ENCODE data around the gene GXYLT2. TPM values are rescaled to one million over a fixed set of nuclear protein-coding genes. Genes with fewer than 3 reads are reported as not detected.

Gene GXYLT2
- total RNA-seq, 1 donor from 2014 or later = 7.8 TPM

DNA sequence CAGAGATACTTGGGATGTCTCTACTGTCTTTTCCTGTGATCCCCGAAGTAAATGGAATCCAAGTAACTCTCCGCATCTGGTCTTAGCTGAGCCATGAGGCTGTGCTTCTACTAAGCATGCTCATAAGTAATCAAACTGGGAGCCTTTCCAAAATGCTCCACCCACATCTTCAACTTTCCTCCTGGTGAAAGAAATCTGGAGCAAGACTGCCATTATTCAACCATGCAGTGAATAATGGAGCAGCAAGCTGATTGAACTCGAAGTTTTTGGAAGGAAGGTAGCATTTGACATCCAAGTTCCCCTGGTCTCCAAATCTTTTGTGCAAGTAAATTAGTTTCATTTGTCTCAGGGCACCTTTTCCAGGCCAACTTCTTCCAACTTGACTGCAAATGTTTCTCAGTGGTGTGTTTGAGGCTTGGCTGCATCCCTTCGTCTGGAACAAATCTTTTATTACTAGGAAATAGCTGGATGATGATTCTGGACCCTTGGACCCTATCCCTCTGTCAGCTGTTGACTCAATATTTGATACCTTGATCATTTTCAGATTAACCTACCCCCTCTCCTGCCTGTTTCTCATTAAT, 19.4 kb downstream of the GXYLT2 start:
- H3K36me3 Mint-ChIP-seq (ENCODE audit: unreplicated experiment) = no peaks in the 10 kb centered on the region
- no peaks in the 10 kb centered on the region for H3K9me3 Mint-ChIP-seq (ENCODE audit: unreplicated experiment)
- no peak for DNase-seq (ENCODE audit: extremely low spot score, unreplicated experiment)
- H3K4me1 Mint-ChIP-seq (ENCODE audit: unreplicated experiment) = peaks cover 19% of the 10 kb centered on the region
- no peaks in the 10 kb centered on the region for H3K27me3 Mint-ChIP-seq (ENCODE audit: unreplicated experiment)
- peak overlapping the region; percentile 32 for H3K27ac Mint-ChIP-seq (ENCODE audit: unreplicated experiment)
- no peak overlapping the region for H3K4me3 Mint-ChIP-seq (ENCODE audit: unreplicated experiment)
- TF ChIP-seq, protein P1, sequence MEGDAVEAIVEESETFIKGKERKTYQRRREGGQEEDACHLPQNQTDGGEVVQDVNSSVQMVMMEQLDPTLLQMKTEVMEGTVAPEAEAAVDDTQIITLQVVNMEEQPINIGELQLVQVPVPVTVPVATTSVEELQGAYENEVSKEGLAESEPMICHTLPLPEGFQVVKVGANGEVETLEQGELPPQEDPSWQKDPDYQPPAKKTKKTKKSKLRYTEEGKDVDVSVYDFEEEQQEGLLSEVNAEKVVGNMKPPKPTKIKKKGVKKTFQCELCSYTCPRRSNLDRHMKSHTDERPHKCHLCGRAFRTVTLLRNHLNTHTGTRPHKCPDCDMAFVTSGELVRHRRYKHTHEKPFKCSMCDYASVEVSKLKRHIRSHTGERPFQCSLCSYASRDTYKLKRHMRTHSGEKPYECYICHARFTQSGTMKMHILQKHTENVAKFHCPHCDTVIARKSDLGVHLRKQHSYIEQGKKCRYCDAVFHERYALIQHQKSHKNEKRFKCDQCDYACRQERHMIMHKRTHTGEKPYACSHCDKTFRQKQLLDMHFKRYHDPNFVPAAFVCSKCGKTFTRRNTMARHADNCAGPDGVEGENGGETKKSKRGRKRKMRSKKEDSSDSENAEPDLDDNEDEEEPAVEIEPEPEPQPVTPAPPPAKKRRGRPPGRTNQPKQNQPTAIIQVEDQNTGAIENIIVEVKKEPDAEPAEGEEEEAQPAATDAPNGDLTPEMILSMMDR (IDR thresholded peaks at IDR 0.05) = no peak

DNA sequence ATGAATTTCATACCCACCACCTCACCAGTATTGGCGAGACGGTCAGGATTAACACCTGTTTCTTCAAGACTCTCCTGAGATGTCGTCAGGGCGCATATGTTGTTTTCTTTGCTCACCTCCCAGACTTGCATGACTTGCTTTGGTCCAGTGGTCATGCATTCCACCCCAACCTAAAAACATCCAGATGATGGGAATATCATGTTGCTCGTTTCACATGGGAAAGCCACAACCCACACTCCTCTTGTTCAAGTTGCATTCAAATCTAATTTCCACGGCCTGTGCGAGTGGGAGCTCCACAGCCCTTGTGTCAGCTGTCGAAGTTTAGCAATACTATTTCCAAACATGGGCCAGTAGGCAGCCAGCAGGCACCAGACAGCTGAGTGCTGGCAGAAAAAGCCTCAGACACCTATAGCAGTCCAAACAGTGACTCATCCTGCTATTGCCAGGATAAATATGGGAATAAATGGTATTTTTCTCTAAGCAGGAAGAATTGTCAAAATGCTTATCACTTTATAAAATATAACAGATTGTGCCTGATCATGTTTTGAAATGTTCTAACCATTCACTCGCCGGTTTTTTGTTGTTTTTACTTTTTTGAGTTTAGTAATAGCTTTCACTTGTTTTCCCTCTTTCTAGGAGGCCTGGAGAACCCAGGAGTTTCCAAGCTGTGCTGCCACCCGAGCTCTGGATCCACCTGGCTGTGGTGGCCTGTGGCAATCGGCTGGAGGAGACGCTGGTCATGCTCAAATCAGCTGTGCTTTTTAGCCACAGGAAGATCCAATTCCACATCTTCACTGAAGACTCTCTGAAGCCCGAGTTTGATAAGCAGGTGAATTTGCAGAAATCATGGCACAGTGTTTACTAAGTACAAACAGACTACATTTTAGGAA, 20.1 kb downstream of the GXYLT2 start:
- Mint-ChIP-seq H3K27me3 (ENCODE audit: unreplicated experiment) (no peaks in the 10 kb centered on the region), H3K36me3 (ENCODE audit: unreplicated experiment) (no peaks in the 10 kb centered on the region), H3K4me1 (ENCODE audit: unreplicated experiment) (peaks cover 19% of the 10 kb centered on the region), H3K27ac (ENCODE audit: unreplicated experiment) (peak overlapping the region; percentile 43), H3K9me3 (ENCODE audit: unreplicated experiment) (no peaks in the 10 kb centered on the region), H3K4me3 (ENCODE audit: unreplicated experiment) (no peak overlapping the region)
- DNase-seq (ENCODE audit: extremely low spot score, unreplicated experiment) = no peak
- TF ChIP-seq, protein P1 (IDR thresholded peaks at IDR 0.05) = no peak

DNA sequence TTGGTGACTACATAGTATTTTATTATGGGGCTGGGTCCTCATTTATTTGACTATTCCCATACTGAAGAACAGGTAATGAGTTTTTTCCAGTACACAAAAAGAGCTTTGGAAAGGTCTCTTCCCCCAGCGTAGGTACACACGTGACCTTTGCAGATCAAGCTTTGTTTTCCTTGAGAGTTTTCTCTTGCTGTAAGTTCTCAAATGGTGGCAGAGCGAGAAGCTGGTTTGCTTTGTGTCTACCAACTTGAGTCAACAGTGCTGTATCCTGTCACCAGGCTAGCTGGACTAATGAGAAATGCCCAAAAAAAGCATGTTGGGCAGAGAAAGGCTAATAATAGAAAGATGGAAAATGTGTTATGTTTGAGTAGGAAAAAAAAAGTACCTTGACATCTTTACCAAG, 21.7 kb downstream of the GXYLT2 start:
- Mint-ChIP-seq H3K9me3 (ENCODE audit: unreplicated experiment) (no peaks in the 10 kb centered on the region), H3K4me3 (ENCODE audit: unreplicated experiment) (no peak overlapping the region), H3K27ac (ENCODE audit: unreplicated experiment) (no peak overlapping the region), H3K4me1 (ENCODE audit: unreplicated experiment) (peaks cover 16% of the 10 kb centered on the region), H3K36me3 (ENCODE audit: unreplicated experiment) (no peaks in the 10 kb centered on the region), H3K27me3 (ENCODE audit: unreplicated experiment) (no peaks in the 10 kb centered on the region)
- no peak for DNase-seq (ENCODE audit: extremely low spot score, unreplicated experiment)
- TF ChIP-seq, protein P1 (IDR thresholded peaks at IDR 0.05) = no peak

DNA sequence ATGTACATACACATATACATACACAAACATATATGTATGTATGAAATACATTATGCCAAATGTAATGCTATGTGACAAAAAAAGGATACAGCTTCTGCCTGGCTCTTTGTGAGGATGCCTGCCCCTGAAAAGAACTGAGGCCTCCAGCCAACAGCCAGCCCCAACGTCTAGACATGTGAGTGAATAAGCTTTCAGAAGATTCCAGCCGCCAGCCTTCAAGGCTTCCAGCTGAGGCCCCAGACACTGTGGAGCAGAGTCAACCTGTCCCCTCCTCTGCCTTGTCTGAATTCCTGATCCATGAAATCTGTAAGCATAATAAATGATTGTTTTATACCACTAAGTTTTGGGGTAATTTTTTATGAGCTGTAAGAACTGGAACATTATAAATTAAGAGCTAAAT, 24.7 kb downstream of the GXYLT2 start:
- DNase-seq (ENCODE audit: extremely low spot score, unreplicated experiment) = no peak
- no peaks in the 10 kb centered on the region for H3K36me3 Mint-ChIP-seq (ENCODE audit: unreplicated experiment)

DNA sequence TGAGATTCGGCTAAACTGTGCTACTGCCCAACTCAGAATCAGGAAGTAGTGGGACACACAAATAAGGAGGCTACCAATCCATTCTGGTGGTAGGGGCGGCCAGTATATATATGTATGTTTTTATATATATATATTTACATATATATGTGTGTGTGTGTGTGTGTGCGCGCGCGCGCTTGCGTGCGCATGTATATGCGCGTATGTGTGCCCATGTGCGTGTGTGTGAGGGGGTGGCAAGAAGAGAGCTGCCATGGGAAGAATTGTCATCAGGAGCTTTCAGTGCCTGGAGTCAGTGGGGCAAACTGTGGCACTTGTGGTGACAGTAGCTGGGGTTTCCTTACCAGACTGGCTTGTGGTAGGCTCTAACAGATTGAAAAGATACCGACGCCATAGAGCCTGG, 26.5 kb downstream of the GXYLT2 start:
- H3K36me3 Mint-ChIP-seq (ENCODE audit: unreplicated experiment) = no peaks in the 10 kb centered on the region
- no peaks in the 10 kb centered on the region for H3K27me3 Mint-ChIP-seq (ENCODE audit: unreplicated experiment)
- H3K4me1 Mint-ChIP-seq (ENCODE audit: unreplicated experiment) = no peaks in the 10 kb centered on the region
- H3K27ac Mint-ChIP-seq (ENCODE audit: unreplicated experiment) = no peak overlapping the region
- no peak overlapping the region for H3K4me3 Mint-ChIP-seq (ENCODE audit: unreplicated experiment)
- DNase-seq (ENCODE audit: extremely low spot score, unreplicated experiment) = no peak
- H3K9me3 Mint-ChIP-seq (ENCODE audit: unreplicated experiment) = no peaks in the 10 kb centered on the region
- TF ChIP-seq, protein P1 (IDR thresholded peaks at IDR 0.05) = no peak

More for the DNA sequence above, 24.7 kb downstream of the GXYLT2 start:
- no peaks in the 10 kb centered on the region for H3K27me3 Mint-ChIP-seq (ENCODE audit: unreplicated experiment)
- H3K4me1 Mint-ChIP-seq (ENCODE audit: unreplicated experiment) = peaks cover 10% of the 10 kb centered on the region
- TF ChIP-seq, protein P1 (IDR thresholded peaks at IDR 0.05) = no peak
- H3K4me3 Mint-ChIP-seq (ENCODE audit: unreplicated experiment) = no peak overlapping the region
- H3K27ac Mint-ChIP-seq (ENCODE audit: unreplicated experiment) = no peak overlapping the region
- no peaks in the 10 kb centered on the region for H3K9me3 Mint-ChIP-seq (ENCODE audit: unreplicated experiment)
